Hepatic stellate cell (primary cell): Measurements from ENCODE around the gene CLEC1B.
"Not testable (repeated sequence)": the region's sequence is repeated elsewhere in the genome, so short reads cannot be mapped to it uniquely, and the experiment has no call there.

ENCODE experiments used
- DNase-seq: peaks from one replicate; pipeline ENCODE4 v3.0.0; 2011; ENCODE audit warnings: low spot score

The CLEC1B gene

DNA sequence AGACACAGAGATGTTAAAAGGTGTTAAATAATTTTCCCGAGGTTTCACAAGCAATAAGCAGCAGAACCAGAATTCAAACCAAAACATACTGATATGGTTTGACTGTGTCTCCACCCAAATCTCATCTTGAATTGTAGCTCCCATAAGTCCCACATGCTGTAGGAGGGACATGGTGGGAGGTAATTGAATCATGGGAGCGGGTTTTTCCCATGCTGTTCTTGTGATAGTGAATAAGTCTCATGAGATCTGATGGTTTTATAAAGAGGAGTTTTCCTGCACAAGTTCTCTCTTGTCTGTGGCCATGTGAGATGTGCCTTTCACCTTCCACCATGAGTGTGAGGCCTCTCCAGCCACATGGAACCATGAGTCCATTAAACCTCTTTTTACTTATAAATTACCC, 24.2 kb downstream of the CLEC1B start:
- not testable (repeated sequence) for DNase-seq

DNA sequence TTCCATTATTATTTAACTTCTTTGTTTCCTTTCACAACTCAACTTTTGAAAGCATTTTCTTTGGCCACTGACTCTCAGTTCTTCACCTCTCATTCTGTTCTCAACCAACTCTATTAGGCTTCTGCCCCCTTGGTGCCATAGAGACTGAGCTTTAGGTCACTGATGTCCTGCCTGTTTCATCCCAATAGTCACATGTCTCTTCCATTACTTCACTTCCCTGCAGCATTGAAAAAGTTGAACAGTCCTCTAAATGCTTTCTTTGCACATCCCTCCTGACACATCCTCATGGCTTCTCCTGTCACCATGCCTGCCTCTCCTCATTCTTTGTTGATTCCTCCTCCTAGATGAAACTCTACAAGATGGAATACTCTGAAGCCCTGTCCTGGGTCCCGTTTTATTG, 25.0 kb downstream of the CLEC1B start:
- no peak for DNase-seq

DNA sequence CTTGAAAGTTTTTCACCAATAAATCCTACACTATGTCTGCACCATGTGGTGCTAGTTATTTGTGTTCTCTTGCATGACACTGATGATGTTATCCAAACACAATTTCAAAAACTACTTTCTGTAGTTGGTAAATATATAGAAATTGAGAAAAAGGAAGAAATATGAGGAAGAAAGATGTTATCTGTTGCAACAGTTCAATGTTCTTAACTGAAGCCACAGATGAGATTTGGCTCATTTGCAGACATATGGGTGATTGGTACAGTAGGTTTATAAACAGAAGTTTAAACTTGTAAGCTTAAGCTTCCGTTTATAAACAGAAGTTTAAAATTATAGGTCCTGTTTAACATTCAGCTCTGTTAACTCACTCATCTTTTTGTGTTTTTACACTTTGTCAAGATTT, 27.7 kb downstream of the CLEC1B start, which contains the start of gene CLEC12A:
CLEC12A (plus strand) TSS at position 229 of the 400 bp plus-strand sequence. CDS start 188 bp downstream, outside the sequence.
- no peak for DNase-seq

DNA sequence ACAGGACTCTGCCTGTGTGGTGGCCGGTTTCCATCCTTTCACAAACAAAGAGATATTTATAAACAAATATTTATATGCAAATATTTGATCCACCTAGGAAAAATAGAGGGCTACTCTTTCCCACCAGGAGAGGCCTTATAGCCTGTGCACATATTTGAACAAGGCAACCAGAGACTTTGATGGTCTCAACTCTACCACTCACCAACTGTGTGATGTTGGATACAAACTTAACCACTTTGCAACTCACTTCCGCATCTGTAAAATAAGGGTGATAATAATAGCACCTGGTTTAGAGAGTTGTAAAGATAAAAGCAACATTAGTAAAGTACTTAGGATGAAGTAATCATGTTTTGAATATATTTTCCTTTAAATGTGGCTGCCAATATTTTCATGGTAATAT, 29.2 kb downstream of the CLEC1B start:
- DNase-seq: no peak

DNA sequence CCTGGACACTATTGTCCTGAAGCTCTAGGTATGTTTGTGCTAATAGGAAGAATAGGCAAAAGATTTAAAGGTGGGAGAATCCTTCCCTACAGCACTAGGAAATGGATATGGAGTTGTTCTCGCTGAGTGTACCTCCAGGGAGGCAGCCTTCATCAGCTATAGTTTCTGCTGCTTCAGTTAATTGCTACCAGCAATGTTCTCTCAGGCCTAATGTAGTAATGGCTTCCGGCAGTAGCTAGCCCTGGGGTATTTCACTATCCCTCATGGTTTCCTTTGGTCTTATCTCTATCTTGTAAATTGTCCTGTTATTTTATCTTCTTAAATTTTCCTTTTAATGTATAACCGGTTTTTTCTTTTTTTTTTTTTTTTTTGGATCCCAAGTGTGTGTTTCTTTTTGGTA, 37.0 kb downstream of the CLEC1B start:
- DNase-seq: no peak

GRCh38 chr12:9961106-9961505, 37.8 kb downstream of the CLEC1B start:
- no peak for DNase-seq

- no peak for DNase-seq
Observed at GRCh38 chr12:9960590-9960989, 38.3 kb downstream of the CLEC1B start.

DNA sequence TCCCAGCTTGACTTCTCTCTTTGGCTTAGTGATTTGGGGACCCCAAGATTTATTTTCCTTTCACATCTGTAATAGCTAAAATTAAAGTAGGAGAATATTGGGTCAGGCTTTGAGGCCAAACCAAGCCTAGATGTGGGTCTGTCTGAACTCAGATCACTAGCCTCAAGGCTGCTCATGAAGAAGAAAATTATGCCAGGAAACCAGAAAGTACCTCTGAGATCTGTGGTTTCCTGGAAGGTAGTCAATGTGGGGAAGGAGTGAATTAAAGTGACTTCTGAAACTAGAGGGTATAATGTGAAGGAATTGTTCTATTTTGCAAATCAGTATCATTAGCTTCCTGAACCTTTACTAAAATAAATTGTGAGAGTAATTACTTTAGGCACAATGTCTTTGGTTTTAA, 41.1 kb downstream of the CLEC1B start:
- DNase-seq: no peak

- not testable (repeated sequence) for DNase-seq
Observed at GRCh38 chr12:9952954-9953729, 45.8 kb downstream of the CLEC1B start.

GRCh38 chr12:9951026-9951675, 47.8 kb downstream of the CLEC1B start:
- no peak for DNase-seq

DNA sequence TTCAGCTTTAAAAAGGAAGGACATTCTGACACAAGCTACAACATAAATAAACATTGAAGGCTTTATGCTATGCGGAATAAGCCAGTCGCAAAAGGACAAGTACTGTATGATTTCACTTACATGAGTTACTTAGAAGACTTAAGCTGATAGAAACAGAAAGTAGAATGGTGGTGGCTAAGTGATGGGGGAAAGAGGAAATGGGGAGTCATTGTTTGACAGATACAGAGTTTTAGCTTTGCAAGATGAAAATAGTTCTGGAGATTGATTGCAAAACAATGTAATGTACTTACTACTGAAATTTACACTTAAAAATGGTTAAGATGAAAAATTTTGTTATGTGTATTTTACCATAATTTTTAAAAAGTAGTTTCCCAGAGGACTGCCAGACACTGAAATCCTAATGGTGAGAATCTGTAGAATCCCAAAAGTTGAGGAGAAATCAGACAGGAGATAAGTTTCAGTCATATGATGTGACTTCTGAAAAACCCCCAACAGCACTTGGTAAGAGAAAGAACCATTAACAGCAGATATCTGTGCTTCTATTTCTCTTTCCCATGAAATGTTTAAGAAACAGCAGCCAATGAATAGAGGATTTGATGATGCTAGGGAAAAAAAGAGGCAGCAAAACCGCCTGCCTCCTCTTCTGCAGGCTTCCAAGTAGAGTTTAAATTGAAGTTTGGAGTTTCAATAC, 50.2 kb downstream of the CLEC1B start:
- no peak for DNase-seq

- DNase-seq: no peak
Observed at GRCh38 chr12:9947674-9948073, 51.2 kb downstream of the CLEC1B start.

- DNase-seq: no peak
Observed at GRCh38 chr12:9944391-9944790, 54.5 kb downstream of the CLEC1B start.

- DNase-seq: no peak
Observed at GRCh38 chr12:9943240-9943639, 55.7 kb downstream of the CLEC1B start.
